ENCODE measurements around the gene GATB.

GATB gene

DNA sequence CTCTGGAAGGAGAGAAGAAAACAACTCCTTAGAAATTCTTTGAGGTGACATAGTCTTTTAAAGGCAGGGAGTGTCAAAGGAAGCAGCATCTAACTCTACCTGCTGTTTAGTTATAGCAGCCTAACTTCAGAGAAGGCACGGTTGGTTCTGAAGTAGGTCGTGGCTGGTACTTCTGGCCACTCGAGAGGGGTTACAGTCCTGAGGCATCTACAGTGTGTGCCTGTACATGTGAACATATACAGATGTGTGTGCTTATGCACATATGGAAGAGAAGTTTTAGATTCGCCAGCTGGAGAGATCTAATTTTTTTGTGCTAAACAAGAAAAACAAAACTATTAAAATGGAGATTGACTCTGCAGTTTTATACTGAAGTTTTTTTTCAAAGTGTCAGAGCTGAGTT, 52.7 kb downstream of the GATB start:
- 100% methylated on average over 3 of the region's 4 CpGs for WGBS (ENCODE audit: insufficient coverage)

GRCh38 chr4:151703401-151703800, 57.4 kb downstream of the GATB start:
- no peak overlapping the region for H3K4me3 ChIP-seq (ENCODE audit: control insufficient read depth in 1 of 7, extremely low read depth in 1 of 7, insufficient read depth in 4 of 7, low read depth in 2 of 7, low read length in 6 of 7)
- no peak overlapping the region for H3K27ac ChIP-seq (ENCODE audit: insufficient read depth in 1 of 2, low read depth in 1 of 2, low read length in 2 of 2, poor library complexity in 1 of 2, severe bottlenecking in 2 of 2)
- POLR2A ChIA-PET, result no interaction called here
- no peaks in the 10 kb centered on the region for H3K9me3 ChIP-seq (ENCODE audit: control extremely low read depth in 1 of 5, control insufficient read depth in 4 of 5, insufficient read depth in 2 of 5, low read depth in 1 of 5, low read length in 4 of 5)
- 100% methylated on average over 3 of the region's 3 CpGs for WGBS (ENCODE audit: insufficient coverage)
- peaks cover 9 to 66% (median 31%) of the 10 kb centered on the region in 4 experiments for H3K36me3 ChIP-seq (ENCODE audit: control insufficient read depth in 4 of 4, insufficient read depth in 4 of 4, low read length in 3 of 4)
- H3K27me3 ChIP-seq (replicated peaks in 2 of 5; ENCODE audit: control insufficient read depth in 4 of 5, insufficient read depth in 5 of 5, low read length in 4 of 5), result no peaks in the 10 kb centered on the region
- DNase-seq, result no peak
- CTCF ChIA-PET, result no interaction called here
- H3K4me1 ChIP-seq (ENCODE audit: control extremely low read depth in 1 of 4, control insufficient read depth in 4 of 4, insufficient read depth in 4 of 4, low read length in 3 of 4), result no peaks in the 10 kb centered on the region

More for the DNA sequence above, 52.7 kb downstream of the GATB start:
- no peaks in the 10 kb centered on the region for H3K27me3 ChIP-seq (replicated peaks in 2 of 5; ENCODE audit: control insufficient read depth in 4 of 5, insufficient read depth in 5 of 5, low read length in 4 of 5)
- H3K4me1 ChIP-seq (ENCODE audit: control extremely low read depth in 1 of 4, control insufficient read depth in 4 of 4, insufficient read depth in 4 of 4, low read length in 3 of 4), result no peaks in the 10 kb centered on the region
- H3K9me3 ChIP-seq (ENCODE audit: control extremely low read depth in 1 of 5, control insufficient read depth in 4 of 5, insufficient read depth in 2 of 5, low read depth in 1 of 5, low read length in 4 of 5), result no peaks in the 10 kb centered on the region
- ChIA-PET POLR2A (no interaction called here), CTCF (no interaction called here)
- H3K4me3 ChIP-seq (ENCODE audit: control insufficient read depth in 1 of 7, extremely low read depth in 1 of 7, insufficient read depth in 4 of 7, low read depth in 2 of 7, low read length in 6 of 7), result no peak overlapping the region
- DNase-seq, result no peak
- no peak overlapping the region for H3K27ac ChIP-seq (ENCODE audit: insufficient read depth in 1 of 2, low read depth in 1 of 2, low read length in 2 of 2, poor library complexity in 1 of 2, severe bottlenecking in 2 of 2)
- H3K36me3 ChIP-seq (ENCODE audit: control insufficient read depth in 4 of 4, insufficient read depth in 4 of 4, low read length in 3 of 4), result peaks cover 4 to 36% (median 20%) of the 10 kb centered on the region in 4 experiments

DNA sequence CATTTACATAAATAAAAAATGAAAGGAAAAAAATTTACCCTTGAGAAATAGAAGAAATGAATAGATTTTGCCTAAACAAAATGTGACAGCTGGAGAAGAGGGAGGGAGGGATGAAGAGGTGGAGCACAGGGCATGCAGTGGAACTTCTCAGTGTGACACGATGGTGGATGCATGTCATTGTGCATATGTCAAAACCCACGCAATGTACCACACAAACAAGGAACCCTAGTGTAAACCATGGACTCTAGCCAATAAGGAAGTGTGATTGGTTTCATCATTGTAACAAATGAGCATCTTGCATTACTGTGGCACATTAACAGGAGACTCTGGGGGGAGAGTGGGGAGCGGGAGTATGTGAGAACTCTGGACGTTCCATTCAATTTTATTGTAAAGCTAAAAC, 58.6 kb downstream of the GATB start:
- Histone ChIP-seq H3K27me3 (replicated peaks in 2 of 5; ENCODE audit: control insufficient read depth in 4 of 5, insufficient read depth in 5 of 5, low read length in 4 of 5) (no peaks in the 10 kb centered on the region), H3K36me3 (ENCODE audit: control insufficient read depth in 4 of 4, insufficient read depth in 4 of 4, low read length in 3 of 4) (peaks cover 9 to 65% (median 27%) of the 10 kb centered on the region in 4 experiments), H3K4me3 (ENCODE audit: control insufficient read depth in 1 of 7, extremely low read depth in 1 of 7, insufficient read depth in 4 of 7, low read depth in 2 of 7, low read length in 6 of 7) (no peak overlapping the region), H3K9me3 (ENCODE audit: control extremely low read depth in 1 of 5, control insufficient read depth in 4 of 5, insufficient read depth in 2 of 5, low read depth in 1 of 5, low read length in 4 of 5) (no peaks in the 10 kb centered on the region), H3K27ac (ENCODE audit: insufficient read depth in 1 of 2, low read depth in 1 of 2, low read length in 2 of 2, poor library complexity in 1 of 2, severe bottlenecking in 2 of 2) (no peak overlapping the region), H3K4me1 (ENCODE audit: control extremely low read depth in 1 of 4, control insufficient read depth in 4 of 4, insufficient read depth in 4 of 4, low read length in 3 of 4) (no peaks in the 10 kb centered on the region)
- 90% methylated on average over 2 of the region's 4 CpGs for WGBS (ENCODE audit: insufficient coverage)
- ChIA-PET CTCF (interaction anchor here (0.7 kb wide), 1 partner anchor 1079 kb away, joined by 3 read pairs; no protein-coding TSS in a partner anchor), POLR2A (no interaction called here)
- no peak for DNase-seq

DNA sequence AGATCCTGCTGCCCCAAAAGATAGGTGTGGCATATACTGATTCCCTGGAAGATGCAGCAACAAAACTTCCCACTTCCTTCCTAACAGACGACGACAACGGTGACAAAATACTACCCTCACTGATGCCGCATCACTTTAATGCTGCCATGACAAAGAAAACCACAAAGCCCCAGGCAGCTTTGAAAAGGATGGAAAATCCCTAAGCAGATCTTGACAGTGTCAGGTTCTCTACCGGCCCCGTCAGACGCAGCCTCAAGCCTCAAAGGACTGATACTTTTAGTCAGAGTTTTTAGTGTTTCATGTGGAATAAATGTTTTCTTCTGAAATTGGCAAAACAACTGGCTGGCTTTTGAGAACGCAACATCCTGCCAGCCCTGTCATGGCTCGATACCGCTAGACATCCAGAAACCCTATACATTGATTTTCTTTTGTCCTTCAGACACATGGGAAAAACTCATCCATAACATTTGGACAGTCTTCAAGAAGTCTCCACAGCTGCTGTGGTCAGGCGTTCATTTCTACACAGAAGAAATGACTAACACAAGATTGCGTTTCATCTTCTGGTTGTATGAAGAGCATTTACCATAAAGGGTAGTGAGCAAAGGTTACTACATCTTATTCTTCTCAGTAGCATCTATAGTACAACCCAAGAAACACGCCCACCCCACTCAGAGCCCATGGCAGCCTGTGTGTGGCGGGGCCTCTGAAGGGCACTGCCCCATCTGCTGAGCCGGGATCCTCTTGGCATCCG, 60.1 kb downstream of the GATB start:
- WGBS (ENCODE audit: insufficient coverage), result over 99% methylated on average over 11 of the region's 16 CpGs
- ChIA-PET POLR2A (no interaction called here), CTCF (no interaction called here)
- no peak overlapping the region for H3K27ac ChIP-seq (ENCODE audit: insufficient read depth in 1 of 2, low read depth in 1 of 2, low read length in 2 of 2, poor library complexity in 1 of 2, severe bottlenecking in 2 of 2)
- H3K4me3 ChIP-seq (ENCODE audit: control insufficient read depth in 1 of 7, extremely low read depth in 1 of 7, insufficient read depth in 4 of 7, low read depth in 2 of 7, low read length in 6 of 7), result no peak overlapping the region
- no peaks in the 10 kb centered on the region for H3K4me1 ChIP-seq (ENCODE audit: control extremely low read depth in 1 of 4, control insufficient read depth in 4 of 4, insufficient read depth in 4 of 4, low read length in 3 of 4)
- no peak for DNase-seq
- H3K36me3 ChIP-seq (ENCODE audit: control insufficient read depth in 4 of 4, insufficient read depth in 4 of 4, low read length in 3 of 4), result peaks cover 9 to 65% (median 23%) of the 10 kb centered on the region in 4 experiments
- peaks cover 0 to 3% (median 0%) of the 10 kb centered on the region in 5 experiments for H3K9me3 ChIP-seq (ENCODE audit: control extremely low read depth in 1 of 5, control insufficient read depth in 4 of 5, insufficient read depth in 2 of 5, low read depth in 1 of 5, low read length in 4 of 5)
- no peaks in the 10 kb centered on the region for H3K27me3 ChIP-seq (replicated peaks in 2 of 5; ENCODE audit: control insufficient read depth in 4 of 5, insufficient read depth in 5 of 5, low read length in 4 of 5)

GRCh38 chr4:151698213-151698612, 62.6 kb downstream of the GATB start:
- H3K9me3 ChIP-seq (ENCODE audit: control extremely low read depth in 1 of 5, control insufficient read depth in 4 of 5, insufficient read depth in 2 of 5, low read depth in 1 of 5, low read length in 4 of 5), result peaks cover 0 to 3% (median 0%) of the 10 kb centered on the region in 5 experiments
- POLR2A ChIA-PET, result no interaction called here
- H3K27me3 ChIP-seq (replicated peaks in 2 of 5; ENCODE audit: control insufficient read depth in 4 of 5, insufficient read depth in 5 of 5, low read length in 4 of 5), result no peaks in the 10 kb centered on the region
- DNase-seq, result no peak
- WGBS (ENCODE audit: insufficient coverage), result 96% methylated on average over 4 of the region's 6 CpGs
- no peak overlapping the region for H3K27ac ChIP-seq (ENCODE audit: insufficient read depth in 1 of 2, low read depth in 1 of 2, low read length in 2 of 2, poor library complexity in 1 of 2, severe bottlenecking in 2 of 2)
- H3K4me1 ChIP-seq (ENCODE audit: control extremely low read depth in 1 of 4, control insufficient read depth in 4 of 4, insufficient read depth in 4 of 4, low read length in 3 of 4), result no peaks in the 10 kb centered on the region
- no peak overlapping the region for H3K4me3 ChIP-seq (ENCODE audit: control insufficient read depth in 1 of 7, extremely low read depth in 1 of 7, insufficient read depth in 4 of 7, low read depth in 2 of 7, low read length in 6 of 7)
- CTCF ChIA-PET, result no interaction called here
- H3K36me3 ChIP-seq (ENCODE audit: control insufficient read depth in 4 of 4, insufficient read depth in 4 of 4, low read length in 3 of 4), result peaks cover 5 to 47% (median 17%) of the 10 kb centered on the region in 4 experiments

DNA sequence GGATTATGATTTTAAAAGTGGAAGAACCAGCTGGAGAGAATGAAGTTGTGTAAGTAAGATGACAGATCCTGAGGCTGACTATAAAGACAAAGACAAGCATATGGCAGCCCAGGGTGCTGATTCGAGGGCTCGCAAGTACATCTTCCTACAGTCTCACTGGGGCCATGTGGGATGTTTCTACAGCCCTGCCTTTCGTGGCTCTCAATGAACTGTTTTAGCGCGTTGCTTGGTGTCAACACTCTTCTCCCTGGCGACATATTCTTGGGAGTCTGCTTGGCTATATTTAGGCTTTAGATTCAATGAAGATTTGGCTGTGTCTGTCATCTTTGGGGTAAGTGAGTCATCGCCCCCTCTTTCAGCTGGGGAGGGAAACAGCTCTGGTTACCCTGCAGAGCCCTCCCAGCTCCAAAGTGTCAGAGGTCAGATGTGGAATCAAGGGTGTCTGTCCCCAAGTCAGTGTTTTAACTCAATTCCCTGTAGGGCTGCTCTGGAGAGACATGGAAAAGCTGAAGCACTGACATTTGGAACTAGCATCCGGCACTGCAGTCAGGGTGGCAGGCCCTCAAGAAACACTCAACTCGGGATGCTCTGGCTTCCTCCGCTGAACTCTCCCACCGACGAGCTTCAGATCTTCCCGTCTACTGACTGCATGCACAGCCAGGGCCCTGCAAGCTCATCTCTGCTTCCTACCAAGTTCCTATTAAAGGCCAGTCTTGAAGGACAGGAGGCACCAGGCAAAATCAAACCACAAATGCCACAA, 65.7 kb downstream of the GATB start:
- Histone ChIP-seq H3K4me3 (ENCODE audit: control insufficient read depth in 1 of 7, extremely low read depth in 1 of 7, insufficient read depth in 4 of 7, low read depth in 2 of 7, low read length in 6 of 7) (no peak overlapping the region), H3K27ac (ENCODE audit: insufficient read depth in 1 of 2, low read depth in 1 of 2, low read length in 2 of 2, poor library complexity in 1 of 2, severe bottlenecking in 2 of 2) (no peak overlapping the region), H3K27me3 (replicated peaks in 2 of 5; ENCODE audit: control insufficient read depth in 4 of 5, insufficient read depth in 5 of 5, low read length in 4 of 5) (no peaks in the 10 kb centered on the region), H3K4me1 (ENCODE audit: control extremely low read depth in 1 of 4, control insufficient read depth in 4 of 4, insufficient read depth in 4 of 4, low read length in 3 of 4) (no peaks in the 10 kb centered on the region), H3K36me3 (ENCODE audit: control insufficient read depth in 4 of 4, insufficient read depth in 4 of 4, low read length in 3 of 4) (peaks cover 5 to 23% (median 8%) of the 10 kb centered on the region in 4 experiments), H3K9me3 (ENCODE audit: control extremely low read depth in 1 of 5, control insufficient read depth in 4 of 5, insufficient read depth in 2 of 5, low read depth in 1 of 5, low read length in 4 of 5) (peaks cover 0 to 3% (median 0%) of the 10 kb centered on the region in 5 experiments)
- POLR2A ChIA-PET, result no interaction called here
- no peak for DNase-seq
- 96% methylated on average over 13 of the region's 13 CpGs for WGBS (ENCODE audit: insufficient coverage)
- CTCF ChIA-PET, result no interaction called here
